Astrocyte of the spinal cord (primary cell): Measurements from ENCODE around the gene MEAK7.

Experiments
- DNase-seq: peaks from one replicate; pipeline ENCODE4 v3.0.0; 2011; ENCODE audit warnings: low read depth, low spot score
- H3K4me3 ChIP-seq: 2 replicates; pipeline ENCODE4 v1.5.1; 2011; ENCODE audit warnings: low read depth, mild to moderate bottlenecking, low read length, moderate library complexity
- CTCF ChIP-seq: IDR thresholded peaks from 2 replicates; pipeline ENCODE4 v1.5.1; 2012; ENCODE audit warnings: low read depth, mild to moderate bottlenecking, low read length, inconsistent platforms
- in situ Hi-C: cut with HindIII; loops from 2 replicates; pipeline ENCODE4 v1.10.0; 2017; ENCODE audit warnings: low sequenced_read_pairs

The MEAK7 gene

GRCh38 chr16:84459533-84459894 lies 44.9 kb downstream of the MEAK7 start:
- no peak for TF ChIP-seq CTCF
- no peak overlapping the region for H3K4me3 ChIP-seq
- in situ Hi-C loops, result no loop called here
- DNase-seq, result no peak

- in situ Hi-C loops, result no loop called here
- no peak for DNase-seq
- no peak overlapping the region for H3K4me3 ChIP-seq
These were observed 45.6 kb downstream of the MEAK7 start for GRCh38 chr16:84458606-84459532.

GRCh38 chr16:84455031-84455430 lies 49.4 kb downstream of the MEAK7 start:
- no peak overlapping the region for H3K4me3 ChIP-seq
- no peak for DNase-seq
- no peak for TF ChIP-seq CTCF
- in situ Hi-C loops, result no loop called here

More at GRCh38 chr16:84458606-84459532, 45.6 kb downstream of the MEAK7 start:
- TF ChIP-seq CTCF, result no peak
